PFSK-1 (cell line): ENCODE data around the gene AMBRA1.

Source experiments
- FOXP2 ChIP-seq: optimal IDR thresholded peaks from 2 replicates; pipeline ENCODE3; 2011; ENCODE audit warnings: borderline replicate concordance, control low read depth, inconsistent platforms; ENCODE audit not compliant: insufficient read depth; ENCODE audit errors: extremely low read length, extremely low read depth
- POLR2AphosphoS5 ChIP-seq: IDR thresholded peaks from 2 replicates; pipeline ENCODE4 v1.6.1; 2012; ENCODE audit warnings: low read depth, mild to moderate bottlenecking, control low read depth, low read length, moderate library complexity
- REST ChIP-seq, 2 experiments: IDR thresholded peaks; 2 replicates each; pipeline versions ENCODE4 v1.6.1 to v1.8.0; 2011 to 2012; ENCODE audit warnings: low read depth in 2 of 2, low read length in 2 of 2, control low read depth in 1 of 2, inconsistent platforms in 1 of 2, mild to moderate bottlenecking in 1 of 2, moderate library complexity in 1 of 2; ENCODE audit not compliant: insufficient read depth in 1 of 2
- SIN3A ChIP-seq: IDR thresholded peaks from 2 replicates; pipeline ENCODE4 v1.6.1; 2012; ENCODE audit warnings: mild to moderate bottlenecking, low read length, moderate library complexity, borderline replicate concordance; ENCODE audit not compliant: insufficient read depth
- TAF1 ChIP-seq: IDR thresholded peaks from 2 replicates; pipeline ENCODE4 v1.6.1; 2012; ENCODE audit warnings: low read length, control low read depth, borderline replicate concordance; ENCODE audit not compliant: insufficient read depth

Gene AMBRA1

DNA sequence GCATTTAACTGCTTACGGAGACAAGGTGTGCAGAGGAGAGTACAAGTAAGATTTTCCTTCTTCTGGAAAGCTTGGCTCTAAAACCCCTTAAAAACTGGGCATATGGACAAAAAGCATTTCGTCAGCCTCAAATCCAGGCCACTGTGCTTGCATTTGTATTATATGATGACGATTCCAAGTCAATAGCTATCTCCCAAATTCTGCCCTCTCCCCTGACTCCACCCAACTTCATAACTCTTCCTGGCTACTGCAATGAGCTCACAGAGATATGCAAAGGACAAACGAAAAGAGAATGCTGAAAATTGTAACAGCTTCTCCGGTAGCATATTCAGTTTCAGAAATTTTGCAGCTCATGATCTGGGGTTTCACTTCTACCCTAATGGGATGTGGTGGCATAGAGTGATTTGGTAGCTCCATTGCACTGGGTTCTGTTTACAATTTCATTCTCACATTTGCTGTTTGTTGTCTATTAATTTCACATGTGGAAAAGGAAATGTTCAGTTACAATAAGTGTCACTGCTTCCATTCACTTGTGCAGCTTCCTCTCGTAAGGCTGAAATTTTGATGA lies 156.6 kb downstream of the AMBRA1 start:
- TF ChIP-seq SIN3A, result no peak
- TF ChIP-seq FOXP2, result no peak

DNA sequence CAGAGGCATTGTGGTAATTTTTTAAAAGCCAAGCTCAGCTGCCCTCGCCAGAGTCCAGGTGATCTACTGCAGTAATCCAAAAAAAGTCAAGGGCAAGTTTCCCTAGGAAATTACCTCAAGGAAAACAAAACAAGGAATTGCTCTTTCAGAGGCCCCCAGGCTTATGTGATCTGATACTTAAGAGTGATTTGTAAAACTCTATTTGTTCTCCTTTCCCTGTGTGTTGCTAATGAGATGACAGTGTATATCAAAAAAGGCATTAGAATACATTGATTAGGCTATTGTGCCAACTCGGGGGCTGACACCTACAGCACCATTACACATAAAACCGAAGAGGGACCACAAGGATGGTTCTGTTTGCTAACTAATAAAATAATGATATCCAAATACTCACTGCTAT lies 157.7 kb downstream of the AMBRA1 start:
- TF ChIP-seq REST (IDR thresholded peaks at IDR 0.05; ENCODE audit: insufficient read depth in 1 of 2, low read depth in 2 of 2, low read length in 2 of 2), result no peak
- no peak for TF ChIP-seq POLR2AphosphoS5
- no peak for TF ChIP-seq SIN3A
- TF ChIP-seq TAF1, result no peak
- TF ChIP-seq FOXP2, result no peak

DNA sequence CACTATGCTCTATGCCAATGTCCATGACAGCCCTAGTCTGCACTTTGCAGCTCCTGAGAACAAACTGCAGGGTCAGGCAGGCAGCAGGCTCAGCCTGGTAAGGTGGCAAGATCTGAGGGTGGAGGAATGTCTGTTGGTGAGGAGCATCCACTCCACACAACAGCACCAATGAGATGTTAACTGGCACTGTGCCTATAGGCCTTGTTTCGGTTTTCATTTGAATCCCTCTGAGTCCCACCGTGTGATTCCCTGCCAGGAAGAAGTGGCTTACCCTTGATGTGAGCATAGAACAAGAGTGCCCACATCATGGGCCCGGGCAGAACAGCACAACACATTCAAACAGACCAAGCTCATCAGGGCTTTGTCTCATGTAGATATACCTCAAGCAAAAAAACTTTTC lies 158.1 kb downstream of the AMBRA1 start:
- no peak for TF ChIP-seq SIN3A
- TF ChIP-seq REST (IDR thresholded peaks at IDR 0.05; ENCODE audit: insufficient read depth in 1 of 2, low read depth in 2 of 2, low read length in 2 of 2), result no peak
- TF ChIP-seq FOXP2, result no peak
- no peak for TF ChIP-seq TAF1
- TF ChIP-seq POLR2AphosphoS5, result no peak

GRCh38 chr11:46431211-46431610 lies 162.6 kb downstream of the AMBRA1 start:
- TF ChIP-seq TAF1 (no peak), REST (IDR thresholded peaks at IDR 0.05; ENCODE audit: insufficient read depth in 1 of 2, low read depth in 2 of 2, low read length in 2 of 2) (no peak), SIN3A (no peak), POLR2AphosphoS5 (no peak), FOXP2 (no peak)

GRCh38 chr11:46429717-46430116 lies 164.1 kb downstream of the AMBRA1 start:
- no peak for TF ChIP-seq REST (IDR thresholded peaks at IDR 0.05; ENCODE audit: insufficient read depth in 1 of 2, low read depth in 2 of 2, low read length in 2 of 2)
- no peak for TF ChIP-seq SIN3A
- no peak for TF ChIP-seq TAF1
- no peak for TF ChIP-seq POLR2AphosphoS5
- no peak for TF ChIP-seq FOXP2
